ENCODE measurements around the gene ADAM17.
A peak's percentile ranks its signal among the peaks of the same experiment; 100 is the strongest.

ADAM17 gene

GRCh38 chr2:9471206-9471605 is 84.4 kb downstream of the ADAM17 start:
- DNase-seq (ENCODE audit: low read depth), result no peak

GRCh38 chr2:9467687-9468086 is 87.9 kb downstream of the ADAM17 start:
- DNase-seq (ENCODE audit: low read depth), result no peak

GRCh38 chr2:9466147-9466683 is 89.4 kb downstream of the ADAM17 start:
- no peak for DNase-seq (ENCODE audit: low read depth)

- no peak for DNase-seq (ENCODE audit: low read depth)
Observed at GRCh38 chr2:9465170-9465569, 90.5 kb downstream of the ADAM17 start.

GRCh38 chr2:9463698-9464034 is 92.0 kb downstream of the ADAM17 start:
- DNase-seq (ENCODE audit: low read depth), result peak; percentile 29

- DNase-seq (ENCODE audit: low read depth), result no peak
Observed at GRCh38 chr2:9462886-9463697, 92.5 kb downstream of the ADAM17 start.

GRCh38 chr2:9462313-9462712 is 93.3 kb downstream of the ADAM17 start:
- DNase-seq (ENCODE audit: low read depth), result no peak

- no peak for DNase-seq (ENCODE audit: low read depth)
Observed at GRCh38 chr2:9461079-9461478, 94.6 kb downstream of the ADAM17 start.

GRCh38 chr2:9460441-9461017 is 95.1 kb downstream of the ADAM17 start:
- DNase-seq (ENCODE audit: low read depth), result no peak

GRCh38 chr2:9451231-9451630 is 104.4 kb downstream of the ADAM17 start:
- no peak for DNase-seq (ENCODE audit: low read depth)

GRCh38 chr2:9445089-9445488 is 110.5 kb downstream of the ADAM17 start:
- DNase-seq (ENCODE audit: low read depth), result no peak

- DNase-seq (ENCODE audit: low read depth), result no peak
Observed at GRCh38 chr2:9443526-9443925, 112.1 kb downstream of the ADAM17 start.

- DNase-seq (ENCODE audit: low read depth), result no peak
Observed at GRCh38 chr2:9441556-9441955, 114.1 kb downstream of the ADAM17 start.

- DNase-seq (ENCODE audit: low read depth), result peak; percentile 72
Observed at GRCh38 chr2:9440058-9440727, 115.4 kb downstream of the ADAM17 start.

- DNase-seq (ENCODE audit: low read depth), result peak; percentile 16
Observed at GRCh38 chr2:9439536-9439935, 116.1 kb downstream of the ADAM17 start.
